ENCODE data around the gene TENM4. TPM values are rescaled to one million over a fixed set of nuclear protein-coding genes. Genes with fewer than 3 reads are reported as not detected.

TENM4 gene
- total and polyA plus RNA-seq, 2 of the 8 experiments (the other 6 are each of a cell fraction or from before 2014, with no cell fraction given): 3.5 to 7.2 TPM

GRCh38 chr11:78784321-78785061 lies 656.3 kb downstream of the TENM4 start:
- no peaks in the 10 kb centered on the region for H3K9me3 ChIP-seq (ENCODE audit: insufficient read depth in 2 of 2, low read depth in 1 of 2, low read length in 1 of 2)
- no peak overlapping the region for H2BK5ac ChIP-seq (ENCODE audit: low read depth, low read length)
- no peak overlapping the region for H3K56ac ChIP-seq (replicated peaks; ENCODE audit: insufficient read length, low read depth, low read length)
- no peak overlapping the region for H3K27ac ChIP-seq (ENCODE audit: low read depth, low read length)
- H2BK15ac ChIP-seq (ENCODE audit: low read length): no peak overlapping the region
- H2BK20ac ChIP-seq (ENCODE audit: low read length): no peak overlapping the region
- ChIA-PET CTCF (ENCODE audit: partially characterized antibody) (interaction anchor here (1.0 to 3.5 kb wide), 6 partner anchors 14 to 231 kb away, joined by 3 to 28 read pairs (median 4); no protein-coding TSS in a partner anchor), POLR2A (ENCODE audit: partially characterized antibody) (no interaction called here)
- no peak overlapping the region for H3K9ac ChIP-seq (replicated peaks in 1 of 4; ENCODE audit: extremely low read depth in 1 of 4, low read depth in 3 of 4, low read length in 3 of 4)
- no peak overlapping the region for H3K14ac ChIP-seq (ENCODE audit: insufficient read length)
- no peak overlapping the region for H3K4me3 ChIP-seq (ENCODE audit: extremely low read depth in 1 of 4, insufficient read depth in 2 of 4, low read depth in 3 of 4, low read length in 4 of 4)
- no peak overlapping the region for H3K4ac ChIP-seq (replicated peaks; ENCODE audit: insufficient read length, low read depth, low read length)
- DNase-seq (ENCODE audit: low read depth in 1 of 2, low spot score in 2 of 2) (no peak), FAIRE-seq (no peak)
- no peaks in the 10 kb centered on the region for H3K23me2 ChIP-seq (ENCODE audit: low read depth, low read length)
- H3K4me2 ChIP-seq (ENCODE audit: insufficient read depth in 1 of 2, low read depth in 2 of 2, low read length in 2 of 2): no peak overlapping the region
- H3K27me3 ChIP-seq (replicated peaks in 1 of 4; ENCODE audit: control insufficient read depth in 3 of 4, extremely low read depth in 1 of 4, insufficient read depth in 3 of 4, low read length in 3 of 4): no peaks in the 10 kb centered on the region
- H4K91ac ChIP-seq (replicated peaks; ENCODE audit: insufficient read length, low read length): no peak overlapping the region
- no peak overlapping the region for H3K23ac ChIP-seq (ENCODE audit: insufficient read length)
- no peaks in the 10 kb centered on the region for H3K36me3 ChIP-seq (ENCODE audit: control insufficient read depth in 2 of 4, insufficient read depth in 4 of 4, low read length in 3 of 4)
- WGBS, 2 experiments (ENCODE audit: extremely low coverage in 1 of 2, insufficient coverage in 1 of 2, insufficient read length in 1 of 2, insufficient replicate concordance in 2 of 2, low coverage in 1 of 2, low lambda C conversion rate in 2 of 2, missing lambda C conversion rate in 1 of 2): 85% methylated on average over 9 of the region's 9 CpGs; no CpG with 5 or more reads in 1 of the 2 experiments
- H3K4me1 ChIP-seq (replicated peaks in 1 of 4; ENCODE audit: control insufficient read depth in 3 of 4, insufficient read depth in 4 of 4, low read length in 3 of 4): peaks cover 0 to 2% (median 0%) of the 10 kb centered on the region in 4 experiments; a peak in 1 of 7 replicates
- no peak overlapping the region for H4K5ac ChIP-seq (ENCODE audit: insufficient read length, low read depth, low read length)
- H2AK5ac ChIP-seq (ENCODE audit: low read depth, low read length): no peak overlapping the region
- no peak overlapping the region for H2BK12ac ChIP-seq (ENCODE audit: low read depth, low read length)
- H4K8ac ChIP-seq (ENCODE audit: extremely low read depth, insufficient read depth, low read length): no peak overlapping the region
- no peak for TF ChIP-seq E2F6 (IDR thresholded peaks at IDR 0.05)
- H2BK120ac ChIP-seq (replicated peaks; ENCODE audit: low read depth, low read length): no peak overlapping the region
- H3K18ac ChIP-seq (ENCODE audit: extremely low read depth, low read length): no peak overlapping the region
- H2AFZ ChIP-seq (ENCODE audit: low read length): no peak overlapping the region
- H4K20me1 ChIP-seq (replicated peaks in 1 of 2; ENCODE audit: control insufficient read depth in 1 of 2, insufficient read depth in 2 of 2, low read length in 2 of 2): no peaks in the 10 kb centered on the region
- H3K79me2 ChIP-seq (ENCODE audit: control insufficient read depth in 1 of 2, insufficient read depth in 2 of 2, low read length in 2 of 2): no peaks in the 10 kb centered on the region
- H3K79me1 ChIP-seq (ENCODE audit: low read depth, low read length): no peaks in the 10 kb centered on the region
